Stimulated activated CD4-positive, alpha-beta T cell treated with anti-CD3 and anti-CD28 coated beads, Interleukin-2, amount 100 ng/mL, for 4 hours (primary cell): ENCODE data around the gene ESF1.

Experiments
- DNase-seq: peaks from one replicate; pipeline ENCODE4 v3.0.0-alpha.2; 2020; ENCODE audit warnings: low read depth

Gene ESF1

GRCh38 chr20:13678944-13679343, 105.8 kb downstream of the ESF1 start:
- DNase-seq: no peak

- DNase-seq: no peak
Measured at GRCh38 chr20:13677241-13677640, 107.5 kb downstream of the ESF1 start.

GRCh38 chr20:13676682-13677081, 108.0 kb downstream of the ESF1 start:
- DNase-seq: no peak

GRCh38 chr20:13672690-13673089, 112.0 kb downstream of the ESF1 start:
- DNase-seq: no peak

GRCh38 chr20:13671916-13672378, 112.8 kb downstream of the ESF1 start:
- no peak for DNase-seq

- DNase-seq: no peak
Measured at GRCh38 chr20:13671512-13671911, 113.2 kb downstream of the ESF1 start.

- DNase-seq: no peak
Measured at GRCh38 chr20:13670160-13670559, 114.6 kb downstream of the ESF1 start.

GRCh38 chr20:13665709-13666395, 118.9 kb downstream of the ESF1 start:
- DNase-seq: no peak
